ENCODE data around the gene CALU.

GRCh38 chr7:128713794-128714193 lies 25.4 kb upstream of the CALU start:
- no peak for TF ChIP-seq POLR2A (IDR thresholded peaks at IDR 0.05; ENCODE audit: extremely low read depth, insufficient read length)
- no peak for TF ChIP-seq CTCF (IDR thresholded peaks at IDR 0.05; ENCODE audit: low read depth, low read length)
- no peak for TF ChIP-seq MAX (IDR thresholded peaks at IDR 0.05; ENCODE audit: low read depth, low read length)
- no peak for TF ChIP-seq MYC (IDR thresholded peaks at IDR 0.05; ENCODE audit: low read depth, low read length)
